ENCODE data around the gene PDGFB.

DNA sequence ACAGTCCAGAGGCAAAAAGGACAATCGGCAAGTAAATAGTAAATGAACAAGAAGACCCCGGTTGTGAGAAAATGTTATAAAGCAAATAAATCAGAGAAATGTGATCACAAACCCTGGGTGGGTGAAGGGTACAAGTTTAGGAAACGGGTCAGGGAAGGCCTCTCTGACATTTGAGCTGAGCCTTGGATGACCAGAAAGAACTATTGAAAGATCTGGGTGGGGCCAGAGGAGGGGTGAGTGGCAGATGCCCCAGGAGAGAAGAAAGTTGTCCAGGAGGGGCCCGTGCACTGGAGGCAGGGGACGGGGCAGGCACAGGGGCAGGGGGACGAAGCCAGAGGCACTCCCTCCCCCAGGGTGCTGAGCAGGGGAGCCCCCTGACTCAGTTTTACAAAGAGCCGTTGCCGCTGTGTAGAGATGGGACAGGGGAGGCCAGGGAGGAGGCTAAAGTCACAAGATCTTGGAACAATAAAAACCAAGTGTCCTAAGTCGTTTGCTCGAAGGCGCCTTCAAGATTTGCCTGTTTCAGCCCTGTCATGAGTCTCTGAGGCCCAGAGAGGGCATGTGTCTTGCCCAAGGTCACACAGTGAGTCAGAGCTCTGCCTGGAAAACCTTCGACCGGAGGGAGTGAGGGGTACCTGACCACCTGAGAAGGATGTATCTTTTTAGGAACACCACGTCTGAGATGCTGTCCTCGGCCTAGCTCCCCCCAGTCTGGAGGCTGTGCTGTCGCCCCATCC lies 10.8 kb upstream of the PDGFB start:
- no peak for TF ChIP-seq YY1 (IDR thresholded peaks at IDR 0.05; ENCODE audit: insufficient read depth, insufficient read length)
- no peak for TF ChIP-seq ZNF274 (IDR thresholded peaks at IDR 0.05; ENCODE audit: low read depth, low read length)

Data from NT2/D1 (cell line).